Endothelial cell of umbilical vein (primary cell): ENCODE data around the gene SLC6A20. TPM values are rescaled to one million over a fixed set of nuclear protein-coding genes. Genes with fewer than 3 reads are reported as not detected.

Source experiments
- BruUV-seq: library from RNA; stranded (reverse); fragments of 400-500 nt; replicated peaks from 2 replicates; lab custom pipeline; 2021; lab: Mats Ljungman, UMichigan
- CTCF ChIA-PET: fragments of 300-600, 350-600 bp; sonication (Branson Sonifier 250); formaldehyde crosslinking; loops from one replicate; lab custom pipeline; 2021; ENCODE audit warnings: antibody characterized with exemption, inconsistent platforms; lab: Charles Lee
- POLR2A ChIA-PET: fragments of 300-600, 350-600 bp; sonication (Branson Sonifier 250); formaldehyde crosslinking; loops from one replicate; lab custom pipeline; 2021; ENCODE audit warnings: antibody characterized with exemption, inconsistent platforms; lab: Charles Lee
- DNase-seq: peaks from one replicate; pipeline ENCODE4 v3.0.0-alpha.2; 2011; ENCODE audit warnings: low read depth, low spot score
- FAIRE-seq: peaks from 2 replicates; lab custom pipeline; 2011; peaks lifted over from hg19 to GRCh38; lab: Jason Lieb, UNC
- H2AFZ ChIP-seq: 2 replicates; pipeline ENCODE4 v1.6.0; 2012; ENCODE audit warnings: low read depth, low read length, control low read depth, inconsistent platforms
- H3K27ac ChIP-seq: 2 replicates; pipeline ENCODE4 v1.5.1; 2011; ENCODE audit warnings: low read depth, mild to moderate bottlenecking, control low read depth, low read length, moderate library complexity; ENCODE audit not compliant: insufficient read depth
- H3K27me3 ChIP-seq, 2 experiments: 2 replicates each; pipeline versions ENCODE4 v1.6.0 to v1.6.1; 2011; ENCODE audit warnings: low read length in 2 of 2, mixed read lengths in 1 of 2; ENCODE audit not compliant: control insufficient read depth in 2 of 2, insufficient read depth in 2 of 2
- H3K36me3 ChIP-seq, 2 experiments: 2 replicates in 1 of 2; 3 replicates in 1 of 2; pipeline ENCODE4 v1.5.1; 2011; ENCODE audit warnings: low read length in 2 of 2, mild to moderate bottlenecking in 1 of 2, moderate library complexity in 1 of 2; ENCODE audit not compliant: control insufficient read depth in 2 of 2, insufficient read depth in 2 of 2; ENCODE audit errors: extremely low read depth in 1 of 2
- H3K4me1 ChIP-seq: 3 replicates; pipeline ENCODE4 v1.5.1; 2011; ENCODE audit warnings: mild to moderate bottlenecking, low read length; ENCODE audit not compliant: control insufficient read depth, insufficient read depth; ENCODE audit errors: extremely low read depth
- H3K4me2 ChIP-seq: 2 replicates; pipeline ENCODE4 v1.6.1; 2011; ENCODE audit warnings: low read length, control low read depth, mixed read lengths; ENCODE audit not compliant: insufficient read depth
- H3K4me3 ChIP-seq, 3 experiments: fragments of 200-600 bp in 1 of 3; sonication (generic), shearing (Covaris generic) in 1 of 3; replicated peaks in 1 of 3; 2 replicates each; pipeline ENCODE4 v1.5.1; 2011 to 2016; ENCODE audit warnings: control low read depth in 3 of 3, low read length in 3 of 3, mild to moderate bottlenecking in 2 of 3, inconsistent platforms in 1 of 3, low read depth in 1 of 3, moderate library complexity in 1 of 3; ENCODE audit not compliant: insufficient read depth in 1 of 3
- H3K79me2 ChIP-seq: 2 replicates; pipeline ENCODE4 v1.6.0; 2012; ENCODE audit warnings: low read length, inconsistent platforms; ENCODE audit not compliant: control insufficient read depth, insufficient read depth
- H3K9ac ChIP-seq: replicated peaks from 2 replicates; pipeline ENCODE3; 2011; ENCODE audit warnings: low read length, control low read depth; ENCODE audit not compliant: insufficient read depth; ENCODE audit errors: extremely low read depth
- H3K9me1 ChIP-seq: replicated peaks from 3 replicates; pipeline ENCODE4 v1.6.0; 2011; ENCODE audit warnings: mild to moderate bottlenecking, low read length; ENCODE audit not compliant: control insufficient read depth, insufficient read depth; ENCODE audit errors: extremely low read depth
- H3K9me3 ChIP-seq: replicated peaks from 2 replicates; pipeline ENCODE4 v1.5.1; 2012; ENCODE audit warnings: low read length, inconsistent platforms; ENCODE audit not compliant: control insufficient read depth, insufficient read depth
- H4K20me1 ChIP-seq: replicated peaks from 2 replicates; pipeline ENCODE3; 2011; ENCODE audit warnings: mild to moderate bottlenecking, low read length; ENCODE audit not compliant: control insufficient read depth, insufficient read depth; ENCODE audit errors: extremely low read depth
- EZH2 ChIP-seq: IDR thresholded peaks from 2 replicates; pipeline ENCODE4 v1.6.1; 2012; ENCODE audit warnings: borderline replicate concordance, low read depth, mild to moderate bottlenecking, moderate library complexity, low read length, inconsistent platforms; ENCODE audit not compliant: severe bottlenecking
- FOS ChIP-seq: IDR thresholded peaks from 2 replicates; pipeline ENCODE4 v1.6.1; 2011; ENCODE audit warnings: mild to moderate bottlenecking, low read length, moderate library complexity, borderline replicate concordance; ENCODE audit not compliant: insufficient read depth
- GATA2 ChIP-seq: IDR thresholded peaks from 2 replicates; pipeline ENCODE4 v1.7.0; 2011; ENCODE audit warnings: low read depth, mild to moderate bottlenecking, moderate library complexity, mixed read lengths, low read length; ENCODE audit not compliant: insufficient read length, insufficient read depth
- JUN ChIP-seq: IDR thresholded peaks from 2 replicates; pipeline ENCODE4 v1.6.1; 2011; ENCODE audit warnings: borderline replicate concordance, low read depth; ENCODE audit not compliant: insufficient read length, insufficient read depth
- MYC ChIP-seq: IDR thresholded peaks from one replicate; pipeline ENCODE4 v1.6.1; 2011; ENCODE audit warnings: mild to moderate bottlenecking, low read depth, low read length
- POLR2A ChIP-seq: IDR thresholded peaks from 2 replicates; pipeline ENCODE4 v1.6.1; 2012; ENCODE audit warnings: low read depth, mild to moderate bottlenecking, control low read depth, low read length
- POLR2AphosphoS5 ChIP-seq: IDR thresholded peaks from 2 replicates; pipeline ENCODE4 v1.6.1; 2012; ENCODE audit warnings: low read depth, mild to moderate bottlenecking, control low read depth, low read length, moderate library complexity; ENCODE audit not compliant: insufficient read depth
- dilution Hi-C: fragments of 300-500 bp; cut with MboI; formaldehyde crosslinking; loops from one replicate; pipeline ENCODE4 v1.15.0; 2019; ENCODE audit warnings: low sequenced_read_pairs; ENCODE audit not compliant: extremely low pct_ligation_motif_present
- intact Hi-C: fragments of 100-400 bp; cut with micrococcal nuclease; formaldehyde crosslinking; loops from one replicate; pipeline ENCODE4 v1.10.0; 2022
- polyA plus RNA-seq, 4 experiments: library from polyadenylated mRNA; depleted of rRNA in 3 of 4; stranded (reverse) in 3 of 4; unstranded in 1 of 4; fragments of >200 nt; gene quantifications; 2 replicates each; pipeline versions ENCODE4 v1.2.1 to v1.2.3, GENCODE V29; 2011 to 2012; ENCODE audit warnings: missing spikeins in 1 of 4
- total RNA-seq: library from RNA; stranded (reverse); gene quantifications from 2 replicates; pipeline ENCODE4 v1.2.3, GENCODE V29; 2021
- TF ChIP-seq, protein P1 (sequence below), 2 donors: IDR thresholded peaks; 1 replicate in 1 of 2; 2 replicates in 1 of 2; pipeline ENCODE4 v1.5.1; 2011; ENCODE audit warnings: low read length in 2 of 2, mild to moderate bottlenecking in 2 of 2, moderate library complexity in 2 of 2, control low read depth in 1 of 2, inconsistent platforms in 1 of 2, low read depth in 1 of 2; ENCODE audit not compliant: insufficient read depth in 1 of 2; ENCODE audit errors: extremely low read depth in 1 of 2
- TF ChIP-seq, protein P2 (sequence below): IDR thresholded peaks from 2 replicates; pipeline ENCODE4 v1.6.1; 2011; ENCODE audit not compliant: insufficient read depth, insufficient read length

Gene SLC6A20
- total and polyA plus RNA-seq, 2 donors (not counting 3 experiments of a cell fraction or from before 2014, with no cell fraction given) = not detected

DNA sequence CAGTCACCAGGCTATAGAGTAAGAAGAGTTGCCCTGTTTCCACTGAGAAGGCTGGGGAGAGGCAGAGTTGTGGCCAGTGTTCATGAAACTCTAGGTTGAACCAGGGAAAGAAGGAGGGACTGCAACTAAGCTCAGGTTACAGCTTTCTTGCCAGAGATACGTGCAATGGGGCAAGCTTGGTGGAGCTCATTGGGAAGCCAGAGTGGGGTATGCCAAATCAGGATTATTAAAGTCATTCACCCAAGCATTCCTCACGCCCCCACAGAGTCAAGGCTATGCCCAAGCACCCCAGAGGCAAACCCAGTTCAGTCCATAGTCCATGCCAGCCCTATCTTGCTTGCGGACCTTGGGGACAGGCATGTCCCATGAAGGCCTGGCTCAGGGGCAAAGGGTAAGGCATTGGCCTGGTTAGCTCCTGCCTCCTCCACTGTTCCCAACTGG is 17.6 kb downstream of the SLC6A20 start:
- intact Hi-C loops = no loop called here
- ChIA-PET POLR2A (no interaction called here), CTCF (interaction anchor here (1.0 kb wide), 1 partner anchor 54 kb away, joined by 3 read pairs; no protein-coding TSS in a partner anchor)
- Histone ChIP-seq H3K79me2 (no peaks in the 10 kb centered on the region), H3K9ac (no peak overlapping the region), H3K27ac (no peak overlapping the region), H3K9me1 (no peaks in the 10 kb centered on the region), H3K4me1 (no peaks in the 10 kb centered on the region), H3K36me3 (no peaks in the 10 kb centered on the region), H3K9me3 (no peaks in the 10 kb centered on the region), H4K20me1 (no peaks in the 10 kb centered on the region), H2AFZ (no peak overlapping the region), H3K4me2 (no peak overlapping the region), H3K27me3 (peaks cover 0 to 5% of the 10 kb centered on the region in 2 experiments), H3K4me3 (no peak overlapping the region)
- BruUV-seq = no TSS peak
- dilution Hi-C loops = no loop called here
- FAIRE-seq (no peak), DNase-seq (no peak)
- TF ChIP-seq JUN (no peak), POLR2AphosphoS5 (no peak), GATA2 (no peak)

DNA sequence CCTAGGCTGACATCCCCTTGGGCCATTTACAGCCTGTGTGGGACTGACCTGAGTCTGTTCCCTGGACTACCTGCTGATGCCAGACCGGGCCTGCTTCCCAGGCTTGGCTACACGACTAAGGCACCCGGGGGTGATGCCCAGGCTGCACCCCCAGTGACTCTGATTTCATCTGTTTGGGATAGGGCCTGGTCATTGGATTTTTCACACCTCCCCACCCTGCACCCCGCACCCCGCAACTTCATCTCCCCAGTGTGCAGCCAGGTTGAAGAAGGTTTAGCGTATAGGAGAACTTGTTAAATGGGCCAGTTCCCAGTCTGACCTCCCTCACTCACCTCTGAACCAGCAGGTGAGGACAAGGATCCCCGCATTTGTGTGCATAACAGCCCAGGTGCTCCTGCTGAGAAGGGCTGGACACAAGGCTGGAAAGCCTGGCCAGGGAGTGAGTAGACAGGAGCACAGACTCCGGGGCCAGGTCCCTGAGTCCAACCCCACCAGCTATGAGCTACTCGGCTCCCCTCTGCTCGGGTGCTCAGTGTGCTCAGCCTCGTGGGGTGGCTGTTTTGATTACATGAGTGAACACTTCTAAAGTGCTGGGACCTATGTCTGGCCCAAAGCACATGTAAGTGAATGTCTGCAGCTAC is 18.5 kb downstream of the SLC6A20 start:
- Histone ChIP-seq H2AFZ (no peak overlapping the region), H3K4me1 (no peaks in the 10 kb centered on the region), H3K27me3 (no peaks in the 10 kb centered on the region), H4K20me1 (no peaks in the 10 kb centered on the region), H3K27ac (no peak overlapping the region), H3K9ac (no peak overlapping the region), H3K4me2 (no peak overlapping the region), H3K9me3 (no peaks in the 10 kb centered on the region), H3K79me2 (no peaks in the 10 kb centered on the region), H3K4me3 (no peak overlapping the region), H3K9me1 (no peaks in the 10 kb centered on the region), H3K36me3 (no peaks in the 10 kb centered on the region)
- CTCF ChIA-PET = interaction anchor here (1.4 kb wide), 1 partner anchor 12 kb away, joined by 3 read pairs; no protein-coding TSS in a partner anchor
- POLR2A ChIA-PET = no interaction called here
- BruUV-seq = no TSS peak
- intact Hi-C loops (no loop called here), dilution Hi-C loops (no loop called here)
- FAIRE-seq (no peak), DNase-seq (no peak)
- TF ChIP-seq FOS = no peak
- no peak for TF ChIP-seq POLR2AphosphoS5
- TF ChIP-seq POLR2A = no peak
- no peak for TF ChIP-seq MYC
- TF ChIP-seq, protein P1, sequence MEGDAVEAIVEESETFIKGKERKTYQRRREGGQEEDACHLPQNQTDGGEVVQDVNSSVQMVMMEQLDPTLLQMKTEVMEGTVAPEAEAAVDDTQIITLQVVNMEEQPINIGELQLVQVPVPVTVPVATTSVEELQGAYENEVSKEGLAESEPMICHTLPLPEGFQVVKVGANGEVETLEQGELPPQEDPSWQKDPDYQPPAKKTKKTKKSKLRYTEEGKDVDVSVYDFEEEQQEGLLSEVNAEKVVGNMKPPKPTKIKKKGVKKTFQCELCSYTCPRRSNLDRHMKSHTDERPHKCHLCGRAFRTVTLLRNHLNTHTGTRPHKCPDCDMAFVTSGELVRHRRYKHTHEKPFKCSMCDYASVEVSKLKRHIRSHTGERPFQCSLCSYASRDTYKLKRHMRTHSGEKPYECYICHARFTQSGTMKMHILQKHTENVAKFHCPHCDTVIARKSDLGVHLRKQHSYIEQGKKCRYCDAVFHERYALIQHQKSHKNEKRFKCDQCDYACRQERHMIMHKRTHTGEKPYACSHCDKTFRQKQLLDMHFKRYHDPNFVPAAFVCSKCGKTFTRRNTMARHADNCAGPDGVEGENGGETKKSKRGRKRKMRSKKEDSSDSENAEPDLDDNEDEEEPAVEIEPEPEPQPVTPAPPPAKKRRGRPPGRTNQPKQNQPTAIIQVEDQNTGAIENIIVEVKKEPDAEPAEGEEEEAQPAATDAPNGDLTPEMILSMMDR (IDR thresholded peaks at IDR 0.05; ENCODE audit: extremely low read depth in 1 of 2, insufficient read depth in 1 of 2, low read depth in 1 of 2, low read length in 2 of 2) = no peak
- no peak for TF ChIP-seq JUN
- no peak for TF ChIP-seq GATA2
- TF ChIP-seq EZH2 = no peak
- TF ChIP-seq, protein P2, sequence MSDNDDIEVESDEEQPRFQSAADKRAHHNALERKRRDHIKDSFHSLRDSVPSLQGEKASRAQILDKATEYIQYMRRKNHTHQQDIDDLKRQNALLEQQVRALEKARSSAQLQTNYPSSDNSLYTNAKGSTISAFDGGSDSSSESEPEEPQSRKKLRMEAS = no peak
